HG02610 (cell line): ENCODE data around the gene NFIA.

ENCODE experiments used
- ATAC-seq: cut with Tn5 transposase; IDR thresholded peaks from one replicate; pipeline ENCODE4 v1.9.1; 2021; ENCODE audit warnings: mild to moderate bottlenecking, moderate library complexity; ENCODE audit not compliant: unreplicated experiment

Gene NFIA

GRCh38 chr1:61207416-61207815 lies 125.1 kb downstream of the NFIA start:
- ATAC-seq = no peak

GRCh38 chr1:61208172-61208571 lies 125.8 kb downstream of the NFIA start:
- ATAC-seq = no peak

GRCh38 chr1:61208831-61209230 lies 126.5 kb downstream of the NFIA start:
- no peak for ATAC-seq

GRCh38 chr1:61210435-61211154 lies 128.2 kb downstream of the NFIA start:
- ATAC-seq = no peak

GRCh38 chr1:61213245-61214011 lies 131.1 kb downstream of the NFIA start:
- ATAC-seq = no peak

- ATAC-seq = no peak
These were observed 132.8 kb downstream of the NFIA start for GRCh38 chr1:61215119-61215518.

GRCh38 chr1:61215676-61216289 lies 133.4 kb downstream of the NFIA start:
- ATAC-seq = no peak

- no peak for ATAC-seq
These were observed 138.2 kb downstream of the NFIA start for GRCh38 chr1:61220536-61220935.

- ATAC-seq = no peak
These were observed 139.3 kb downstream of the NFIA start for GRCh38 chr1:61221642-61222041.

GRCh38 chr1:61222240-61222639 lies 139.9 kb downstream of the NFIA start:
- ATAC-seq = no peak

- ATAC-seq = no peak
These were observed 140.8 kb downstream of the NFIA start for GRCh38 chr1:61223140-61223539.

- no peak for ATAC-seq
These were observed 142.2 kb downstream of the NFIA start for GRCh38 chr1:61224609-61225008.

- ATAC-seq = no peak
These were observed 143.1 kb downstream of the NFIA start for GRCh38 chr1:61225478-61225877.

- no peak for ATAC-seq
These were observed 144.6 kb downstream of the NFIA start for GRCh38 chr1:61226791-61227567.

- no peak for ATAC-seq
These were observed 145.6 kb downstream of the NFIA start for GRCh38 chr1:61227857-61228550.

- no peak for ATAC-seq
These were observed 148.2 kb downstream of the NFIA start for GRCh38 chr1:61230523-61230922.

- ATAC-seq = no peak
These were observed 149.4 kb downstream of the NFIA start for GRCh38 chr1:61231795-61232194.

GRCh38 chr1:61233121-61233660 lies 150.8 kb downstream of the NFIA start:
- ATAC-seq = no peak

GRCh38 chr1:61234587-61234919 lies 152.2 kb downstream of the NFIA start:
- no peak for ATAC-seq

- no peak for ATAC-seq
These were observed 154.8 kb downstream of the NFIA start for GRCh38 chr1:61237147-61237546.
